NB4 (cell line): ENCODE results near the gene CBX3.
A peak's percentile ranks its signal among the peaks of the same experiment; 100 is the strongest.

Experiments used
- DNase-seq: peaks from one replicate; pipeline ENCODE4 v3.0.0; 2010; ENCODE audit warnings: low read depth
- H3K4me3 ChIP-seq: one replicate; pipeline ENCODE4 v1.5.1; 2011; ENCODE audit warnings: mild to moderate bottlenecking, low read depth, low read length, moderate library complexity
- CTCF ChIP-seq: IDR thresholded peaks from one replicate; pipeline ENCODE4 v1.5.1; 2012; ENCODE audit warnings: low read depth, low read length
- MAX ChIP-seq: IDR thresholded peaks from 2 replicates; pipeline ENCODE4 v1.6.1; 2011; ENCODE audit warnings: low read depth, low read length
- MYC ChIP-seq: IDR thresholded peaks from 2 replicates; pipeline ENCODE4 v1.6.1; 2011; ENCODE audit warnings: low read depth, low read length
- POLR2A ChIP-seq: IDR thresholded peaks from 2 replicates; pipeline ENCODE4 v1.6.1; 2011; ENCODE audit warnings: mild to moderate bottlenecking; ENCODE audit not compliant: insufficient read length; ENCODE audit errors: extremely low read depth

The CBX3 gene

DNA sequence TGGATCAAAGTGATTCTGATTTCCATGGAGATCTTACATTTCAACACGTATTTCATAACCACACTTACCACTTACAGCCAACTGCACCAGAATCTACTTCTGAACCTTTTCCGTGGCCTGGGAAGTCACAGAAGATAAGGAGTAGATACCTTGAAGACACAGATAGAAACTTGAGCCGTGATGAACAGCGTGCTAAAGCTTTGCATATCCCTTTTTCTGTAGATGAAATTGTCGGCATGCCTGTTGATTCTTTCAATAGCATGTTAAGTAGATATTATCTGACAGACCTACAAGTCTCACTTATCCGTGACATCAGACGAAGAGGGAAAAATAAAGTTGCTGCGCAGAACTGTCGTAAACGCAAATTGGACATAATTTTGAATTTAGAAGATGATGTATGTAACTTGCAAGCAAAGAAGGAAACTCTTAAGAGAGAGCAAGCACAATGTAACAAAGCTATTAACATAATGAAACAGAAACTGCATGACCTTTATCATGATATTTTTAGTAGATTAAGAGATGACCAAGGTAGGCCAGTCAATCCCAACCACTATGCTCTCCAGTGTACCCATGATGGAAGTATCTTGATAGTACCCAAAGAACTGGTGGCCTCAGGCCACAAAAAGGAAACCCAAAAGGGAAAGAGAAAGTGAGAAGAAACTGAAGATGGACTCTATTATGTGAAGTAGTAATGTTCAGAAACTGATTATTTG, 16.3 kb upstream of the CBX3 start:
- TF ChIP-seq CTCF (no peak), MYC (no peak), MAX (no peak), POLR2A (no peak)
- DNase-seq = peak; percentile 51
- no peak overlapping the region for H3K4me3 ChIP-seq

GRCh38 chr7:26185844-26186180, 15.7 kb upstream of the CBX3 start:
- TF ChIP-seq MAX (no peak), CTCF (no peak), POLR2A (no peak), MYC (no peak)
- no peak for DNase-seq
- no peak overlapping the region for H3K4me3 ChIP-seq

GRCh38 chr7:26186364-26187311, 14.9 kb upstream of the CBX3 start:
- no peak for DNase-seq
- H3K4me3 ChIP-seq = no peak overlapping the region
- TF ChIP-seq CTCF (no peak), MYC (no peak), MAX (no peak), POLR2A (peak; percentile 16)

DNA sequence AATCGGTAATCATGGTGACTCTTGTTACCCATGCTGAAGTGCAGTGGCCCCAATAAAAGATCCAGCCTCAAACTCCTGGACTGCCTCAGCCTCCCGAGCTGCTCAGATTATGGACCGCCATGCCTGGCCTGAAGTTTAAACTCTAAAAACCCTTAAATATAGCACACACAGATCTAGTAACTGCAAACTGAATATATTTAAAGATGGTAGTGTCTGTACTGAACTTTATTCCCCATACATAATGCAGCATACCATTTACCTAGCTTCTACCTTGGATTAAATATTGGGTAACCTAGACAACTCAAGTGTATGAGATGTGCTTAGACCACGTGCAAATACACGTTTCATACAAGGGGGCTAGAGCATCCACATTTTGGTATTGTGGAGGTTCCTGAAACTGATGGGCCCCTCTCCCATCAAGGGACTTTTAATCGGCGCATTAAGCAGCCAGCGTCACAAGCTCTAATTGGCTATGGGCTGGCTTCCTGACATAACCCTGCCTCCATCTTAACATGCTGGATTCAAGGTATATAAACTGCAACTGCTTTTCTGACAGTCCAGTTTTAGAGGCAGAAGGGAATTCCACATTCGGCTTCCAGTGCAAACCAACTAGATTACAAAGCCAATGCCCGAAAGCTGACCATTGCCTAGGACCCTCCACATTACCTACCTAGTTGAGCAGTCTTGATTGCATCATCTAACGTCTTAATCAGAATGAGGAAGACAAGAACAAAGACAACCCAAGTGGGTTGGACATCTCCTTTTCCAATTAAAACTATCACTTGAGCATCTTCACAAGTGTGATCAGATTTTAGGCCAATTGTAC, 14.0 kb upstream of the CBX3 start:
- peak; percentile 45 for TF ChIP-seq POLR2A
- no peak for TF ChIP-seq CTCF
- TF ChIP-seq MYC = 0 out of 2 replicates have a peak, but pooled peaks have one; percentile 33
- peak; percentile 75 for DNase-seq
- no peak overlapping the region for H3K4me3 ChIP-seq

DNA sequence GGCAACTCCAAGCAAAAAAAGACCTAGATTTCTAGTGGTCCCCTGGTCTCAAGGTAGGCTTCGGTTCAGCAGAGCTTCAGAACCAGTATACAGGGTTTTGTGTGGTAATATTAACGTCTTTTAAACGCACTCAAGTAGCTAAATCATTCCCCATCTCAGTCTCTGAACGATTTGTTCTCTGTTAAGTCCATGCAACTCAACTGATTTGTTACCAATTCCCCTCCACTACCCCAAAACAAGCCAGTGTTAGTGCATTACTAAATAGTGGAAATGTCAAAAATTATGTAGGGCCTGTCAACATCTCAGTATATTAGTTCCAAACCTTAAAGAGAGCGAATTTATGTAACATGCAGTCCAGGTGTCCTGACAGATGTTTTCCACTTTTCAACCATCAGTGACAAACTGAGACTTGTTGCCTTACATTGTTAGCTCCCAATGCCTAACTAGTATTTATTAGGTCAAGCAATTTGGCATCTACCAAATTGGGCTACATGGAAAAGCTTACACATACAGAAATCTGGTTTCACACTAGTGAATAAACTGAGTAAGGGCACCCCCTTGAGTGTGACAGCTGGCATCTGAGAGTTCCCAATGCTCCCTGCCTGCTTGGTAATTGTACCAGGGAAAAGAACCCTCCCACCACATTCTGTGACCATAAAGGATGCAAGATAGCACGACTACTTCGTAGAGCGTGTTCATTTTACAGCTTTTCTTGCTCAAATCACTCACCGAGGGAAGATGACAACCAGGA, 13.2 kb upstream of the CBX3 start:
- no peak overlapping the region for H3K4me3 ChIP-seq
- DNase-seq = peak; percentile 43
- TF ChIP-seq MYC (no peak), POLR2A (peak; percentile 38)
